Mucosa of descending colon (tissue), 3 donors: ENCODE data around the gene UBE2J2. TPM values are rescaled to one million over a fixed set of nuclear protein-coding genes. Genes with fewer than 3 reads are reported as not detected.
A peak's percentile ranks its signal among the peaks of the same experiment; 100 is the strongest.

Source experiments
- ATAC-seq: fragments of 200-7000 bp; cut with Tn5 transposase; one replicate; pipeline ENCODE4 v1.9.1; 2020; ENCODE audit warnings: mild to moderate bottlenecking, moderate library complexity
- DNase-seq, 3 donors: peaks; one replicate each; pipeline ENCODE4 v3.0.0-alpha.2; 2020
- H3K36me3 ChIP-seq: fragments of 200-600 bp; one replicate; pipeline ENCODE4 v1.8.0; 2021; ENCODE audit warnings: low read depth, mild to moderate bottlenecking
- H3K4me1 ChIP-seq: fragments of 200-600 bp; one replicate; pipeline ENCODE4 v1.8.0; 2021; ENCODE audit warnings: low read depth, mild to moderate bottlenecking
- H3K4me3 ChIP-seq: fragments of 200-600 bp; one replicate; pipeline ENCODE4 v1.8.0; 2021; ENCODE audit warnings: mild to moderate bottlenecking
- H3K9me3 ChIP-seq: fragments of 200-600 bp; one replicate; pipeline ENCODE4 v1.8.0; 2021; ENCODE audit warnings: mild to moderate bottlenecking
- intact Hi-C, 2 donors: fragments of 100-400 bp; cut with DNase I in 1 of 2; cut with micrococcal nuclease in 1 of 2; formaldehyde crosslinking; loops; one replicate each; pipeline versions ENCODE4 v1.11.0 to v1.11.1; 2022; cut with DNase I, micrococcal nuclease
- total RNA-seq, 3 donors: library from RNA; stranded (reverse); fragmentation: NEBNext Ultra II Directional in 2 of 3; extraction: Animal tissue kit (Norgen Biotek cat#: 25700) in 2 of 3; gene quantifications; one replicate each; pipeline versions ENCODE4 v1.2.1 to v1.2.4, GENCODE V29; 2021 to 2023
- TF ChIP-seq, protein P1 (sequence below): fragments of 200-600 bp; IDR thresholded peaks from one replicate; pipeline ENCODE4 v1.8.0; 2022; ENCODE audit warnings: antibody characterized with exemption, mild to moderate bottlenecking
- donor health status: DM: no; HTN: no; CAD: no; lungs with moderate emphysema.
- donor health status: DM: no; HTN: no; CAD: no.
- donor health status: DM: no; HTN: yes; CAD: no.

UBE2J2 gene
- total RNA-seq, 3 donors from 2014 or later = 49.8 to 65.8 (median 61.1) TPM

DNA sequence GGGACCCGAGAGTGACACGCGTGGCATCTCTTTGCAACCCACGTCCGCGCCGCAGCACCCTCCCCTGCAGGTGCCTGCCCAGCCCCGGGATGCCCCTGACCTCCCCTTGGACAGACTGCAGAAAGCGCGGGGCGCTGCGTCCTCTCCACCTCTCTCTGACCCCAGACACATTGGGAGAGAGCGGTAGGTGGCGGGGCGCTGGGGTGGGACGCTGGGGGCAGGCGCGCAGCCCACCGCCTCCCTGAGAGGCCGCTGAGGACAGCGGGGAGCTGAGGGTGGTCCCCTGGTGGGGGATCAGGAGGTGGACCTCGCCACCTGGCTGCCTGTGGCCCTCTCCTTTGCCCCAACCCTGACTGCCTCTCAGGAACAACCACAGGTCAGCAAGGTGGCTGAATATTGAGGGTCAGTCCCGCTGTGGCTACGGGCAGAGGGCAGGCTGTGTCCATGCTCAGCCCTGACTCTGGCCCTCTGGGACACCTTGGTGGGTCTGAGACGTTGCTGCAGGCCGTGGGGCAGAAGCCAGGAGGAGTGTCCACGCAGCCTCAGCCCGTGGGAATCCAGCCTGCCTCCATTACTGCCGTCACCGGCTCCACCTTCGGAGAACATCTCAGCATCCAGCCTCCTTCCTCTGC is 761 bp upstream of the UBE2J2 start:
- DNase-seq (peak in 1 of 3 donors; percentile 74), ATAC-seq (no peak)
- TF ChIP-seq, protein P1, sequence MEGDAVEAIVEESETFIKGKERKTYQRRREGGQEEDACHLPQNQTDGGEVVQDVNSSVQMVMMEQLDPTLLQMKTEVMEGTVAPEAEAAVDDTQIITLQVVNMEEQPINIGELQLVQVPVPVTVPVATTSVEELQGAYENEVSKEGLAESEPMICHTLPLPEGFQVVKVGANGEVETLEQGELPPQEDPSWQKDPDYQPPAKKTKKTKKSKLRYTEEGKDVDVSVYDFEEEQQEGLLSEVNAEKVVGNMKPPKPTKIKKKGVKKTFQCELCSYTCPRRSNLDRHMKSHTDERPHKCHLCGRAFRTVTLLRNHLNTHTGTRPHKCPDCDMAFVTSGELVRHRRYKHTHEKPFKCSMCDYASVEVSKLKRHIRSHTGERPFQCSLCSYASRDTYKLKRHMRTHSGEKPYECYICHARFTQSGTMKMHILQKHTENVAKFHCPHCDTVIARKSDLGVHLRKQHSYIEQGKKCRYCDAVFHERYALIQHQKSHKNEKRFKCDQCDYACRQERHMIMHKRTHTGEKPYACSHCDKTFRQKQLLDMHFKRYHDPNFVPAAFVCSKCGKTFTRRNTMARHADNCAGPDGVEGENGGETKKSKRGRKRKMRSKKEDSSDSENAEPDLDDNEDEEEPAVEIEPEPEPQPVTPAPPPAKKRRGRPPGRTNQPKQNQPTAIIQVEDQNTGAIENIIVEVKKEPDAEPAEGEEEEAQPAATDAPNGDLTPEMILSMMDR = no peak
- Histone ChIP-seq H3K4me1 (peaks cover 23% of the 10 kb centered on the region), H3K4me3 (peak overlapping the region; percentile 94), H3K9me3 (no peaks in the 10 kb centered on the region), H3K36me3 (no peaks in the 10 kb centered on the region)
- intact Hi-C loops = no loop called here

DNA sequence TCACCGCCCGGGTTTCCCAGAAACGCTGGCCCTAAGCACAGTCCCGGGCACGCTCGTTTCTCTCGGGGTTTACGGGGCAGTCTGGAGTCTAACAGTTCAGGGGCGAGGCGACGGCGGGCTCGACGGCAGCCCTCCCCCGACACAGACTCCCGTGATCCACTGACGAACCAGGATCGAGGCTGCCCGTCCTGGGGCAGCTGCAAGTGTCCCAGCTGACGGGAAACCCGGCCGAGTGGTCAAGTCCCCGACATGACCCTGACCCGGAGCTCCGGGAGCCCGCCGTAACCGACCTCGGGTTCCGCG is 494 bp downstream of the UBE2J2 start:
- peak in 1 of 3 donors; percentile 56 for DNase-seq
- ATAC-seq = no peak
- intact Hi-C loops = no loop called here
- Histone ChIP-seq H3K36me3 (no peaks in the 10 kb centered on the region), H3K9me3 (no peaks in the 10 kb centered on the region), H3K4me3 (peak overlapping the region; percentile 94), H3K4me1 (peaks cover 23% of the 10 kb centered on the region)
- TF ChIP-seq, protein P1 = no peak

DNA sequence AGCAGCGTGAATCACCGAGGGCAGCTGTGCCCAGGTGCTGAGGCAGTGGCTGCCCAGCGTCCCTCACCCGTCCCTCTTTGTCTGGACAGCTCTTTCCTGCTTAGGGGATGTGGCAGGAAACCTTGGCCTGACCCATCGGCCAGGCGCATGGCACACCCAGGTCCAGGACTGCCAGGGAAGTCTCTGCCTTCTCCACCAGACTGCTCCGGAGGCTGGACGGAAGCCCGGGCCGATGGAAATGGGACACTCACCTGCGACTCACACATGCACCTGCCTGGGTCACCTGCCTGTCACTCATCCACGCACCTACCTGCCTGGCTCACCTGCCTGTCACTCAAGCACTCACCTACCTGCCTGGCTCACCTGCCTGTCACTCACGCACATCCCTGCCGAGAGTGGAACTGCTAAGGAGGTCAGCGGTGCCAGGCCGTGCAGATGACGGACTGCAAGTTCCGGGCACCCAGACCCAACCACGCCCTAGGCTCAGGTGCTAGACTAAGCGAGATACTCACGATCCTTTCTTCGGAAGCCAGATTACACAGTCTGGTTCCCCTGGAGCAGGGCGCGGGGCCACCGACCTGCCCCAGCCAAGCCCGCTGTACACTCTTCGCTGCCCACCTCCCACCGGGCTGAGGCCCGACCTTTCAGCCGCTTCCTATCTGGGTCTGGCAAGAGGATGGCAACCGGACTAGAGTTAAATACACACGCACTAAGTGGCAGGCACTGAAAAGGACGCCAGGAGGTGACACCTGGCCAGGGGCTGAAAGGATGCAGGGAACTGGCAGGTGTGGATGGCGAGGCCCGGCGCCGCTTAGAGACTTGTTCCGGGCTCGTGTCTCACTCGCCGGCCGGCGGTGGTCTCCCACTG is 1.1 kb downstream of the UBE2J2 start:
- peaks cover 23% of the 10 kb centered on the region for H3K4me1 ChIP-seq
- H3K36me3 ChIP-seq = no peaks in the 10 kb centered on the region
- DNase-seq (peak; percentile 68 to 87 (median 75)), ATAC-seq (peak; percentile 83)
- TF ChIP-seq, protein P1 = no peak
- H3K9me3 ChIP-seq = no peaks in the 10 kb centered on the region
- intact Hi-C loops = no loop called here
- H3K4me3 ChIP-seq = peak overlapping the region; percentile 94

DNA sequence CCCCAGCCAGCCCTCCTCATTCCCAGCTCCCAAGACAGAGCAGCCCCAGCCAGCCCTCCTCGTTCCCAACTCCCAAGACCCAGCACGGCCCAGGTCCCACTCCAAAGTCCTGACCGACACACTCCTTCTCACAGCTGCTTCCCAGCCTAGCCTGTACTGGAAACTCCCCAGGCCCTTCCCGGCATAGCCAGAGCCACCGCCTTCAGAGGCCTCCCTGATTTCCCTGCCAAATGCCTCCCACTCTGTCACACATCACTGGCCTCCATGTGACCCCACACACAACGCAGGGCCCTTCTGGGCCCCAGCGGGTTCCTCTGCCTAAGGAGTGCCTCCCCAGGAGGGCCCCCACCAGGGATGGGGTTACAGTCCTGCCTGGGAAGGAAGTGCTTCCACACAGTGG is 2.8 kb downstream of the UBE2J2 start:
- H3K4me1 ChIP-seq = peaks cover 23% of the 10 kb centered on the region
- H3K4me3 ChIP-seq = no peak overlapping the region
- H3K36me3 ChIP-seq = no peaks in the 10 kb centered on the region
- TF ChIP-seq, protein P1 = no peak
- H3K9me3 ChIP-seq = no peaks in the 10 kb centered on the region
- DNase-seq (no peak), ATAC-seq (no peak)
- intact Hi-C loops = no loop called here

DNA sequence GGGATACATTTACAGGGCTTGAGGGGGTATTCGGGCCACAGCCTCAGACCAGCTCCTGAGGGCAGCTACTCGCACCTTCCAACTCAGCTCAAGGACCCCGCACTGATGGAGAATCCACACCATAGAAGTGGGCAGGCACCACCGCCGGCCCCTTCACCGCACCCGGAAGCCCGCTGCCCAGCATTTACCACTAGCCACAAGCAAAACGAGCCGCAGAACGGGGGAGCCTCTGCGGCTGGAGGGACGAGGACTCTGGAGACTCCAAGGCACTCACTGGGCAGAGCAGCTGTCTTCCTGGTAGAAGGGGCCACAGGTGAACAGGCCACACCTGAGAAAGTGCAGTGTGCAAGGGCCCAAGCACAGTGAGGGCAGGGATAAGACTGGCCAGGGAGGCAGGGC is 5.4 kb downstream of the UBE2J2 start:
- H3K9me3 ChIP-seq = no peaks in the 10 kb centered on the region
- TF ChIP-seq, protein P1 = no peak
- peaks cover 23% of the 10 kb centered on the region for H3K4me1 ChIP-seq
- ATAC-seq (no peak), DNase-seq (no peak)
- H3K4me3 ChIP-seq = no peak overlapping the region
- intact Hi-C loops = no loop called here
- H3K36me3 ChIP-seq = no peaks in the 10 kb centered on the region
